Measurements from ENCODE around the gene NRP1.

DNA sequence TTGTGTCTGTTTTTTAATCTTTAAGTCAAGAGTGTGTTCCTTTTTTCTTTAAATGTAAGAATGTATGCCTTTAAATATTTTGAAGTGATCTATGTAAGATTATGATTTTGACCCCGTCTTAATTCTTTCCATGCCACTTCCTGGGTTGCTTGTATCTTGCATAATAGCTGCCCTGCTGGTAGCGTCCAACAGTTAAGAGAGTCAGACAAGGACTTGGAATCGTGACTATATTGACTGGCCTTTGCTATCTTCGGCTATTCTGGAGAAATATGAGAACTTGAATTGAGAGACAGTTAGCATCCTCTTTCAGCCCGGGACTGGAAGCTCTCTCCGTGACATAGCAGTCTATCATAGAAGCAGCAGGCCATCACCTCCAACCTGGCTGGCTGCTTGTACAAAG lies 13.0 kb downstream of the NRP1 start:
- no peak for TF ChIP-seq CTCF (IDR thresholded peaks at IDR 0.05; ENCODE audit: low read depth, low read length, poor library complexity, severe bottlenecking)
- no peak for TF ChIP-seq EZH2phosphoT487 (IDR thresholded peaks at IDR 0.05; ENCODE audit: borderline replicate concordance, low read length)
